ENCODE measurements around the gene PKD1. TPM values are rescaled to one million over a fixed set of nuclear protein-coding genes. Genes with fewer than 3 reads are reported as not detected.

The PKD1 gene
- total and polyA plus RNA-seq, 2 donors (not counting 1 experiment from before 2014, with no cell fraction given) = 100 to 116 TPM

GRCh38 chr16:2089706-2090480, 45.8 kb downstream of the PKD1 start:
- DNase-seq (no peak), ATAC-seq (ENCODE audit: low read depth) (no peak)
- no peak overlapping the region for H3K27ac ChIP-seq (ENCODE audit: low read length in 2 of 2)
- Mint-ChIP-seq H3K4me3 (no peak overlapping the region), H3K27ac (no peak overlapping the region), H3K27me3 (no peaks in the 10 kb centered on the region), H3K9me3 (ENCODE audit: insufficient read depth) (no peaks in the 10 kb centered on the region), H3K4me1 (peaks cover 7% of the 10 kb centered on the region)
- ChIA-PET CTCF (no interaction called here), POLR2A (no interaction called here)
- peaks cover 0 to 41% of the 10 kb centered on the region in 2 experiments for H3K36me3 ChIP-seq (replicated peaks in 1 of 2; ENCODE audit: control extremely low read depth in 1 of 2, control insufficient read depth in 1 of 2, extremely low read depth in 1 of 2, insufficient read depth in 2 of 2, low read length in 1 of 2)
- no peak overlapping the region for H3K4me3 ChIP-seq (ENCODE audit: control extremely low read depth in 1 of 5, extremely low read depth in 1 of 5, insufficient read depth in 1 of 5, low read depth in 2 of 5, low read length in 4 of 5)
- WGBS (ENCODE audit: insufficient coverage) = 97% methylated on average over 44 of the region's 44 CpGs
- no peaks in the 10 kb centered on the region for H3K79me2 ChIP-seq (ENCODE audit: control insufficient read depth, insufficient read depth, low read length)
- no peaks in the 10 kb centered on the region for H3K27me3 ChIP-seq (replicated peaks in 1 of 4; ENCODE audit: control extremely low read depth in 1 of 4, control insufficient read depth in 3 of 4, insufficient read depth in 4 of 4, low read length in 3 of 4)
- no peaks in the 10 kb centered on the region for H3K9me3 ChIP-seq (ENCODE audit: control extremely low read depth in 1 of 3, control insufficient read depth in 2 of 3, insufficient read depth in 1 of 3, low read length in 2 of 3)
- TF ChIP-seq CTCF (IDR thresholded peaks at IDR 0.05) = no peak
- no peak for TF ChIP-seq EZH2 (IDR thresholded peaks at IDR 0.05; ENCODE audit: borderline replicate concordance, insufficient read depth, low read depth, low read length, poor library complexity, severe bottlenecking)
- H3K4me2 ChIP-seq (replicated peaks; ENCODE audit: low read depth, low read length, poor library complexity, severe bottlenecking) = no peak overlapping the region
- no peak overlapping the region for H3K9ac ChIP-seq (ENCODE audit: low read length)
- H2AFZ ChIP-seq (ENCODE audit: insufficient read depth, low read depth, low read length, poor library complexity, severe bottlenecking) = no peak overlapping the region
- intact Hi-C loops (cut with micrococcal nuclease) = no loop called here
- peaks cover 0 to 15% of the 10 kb centered on the region in 2 donors for H3K4me1 ChIP-seq (ENCODE audit: control insufficient read depth in 2 of 2, insufficient read depth in 2 of 2, low read length in 2 of 2)
- no peaks in the 10 kb centered on the region for H4K20me1 ChIP-seq (ENCODE audit: control insufficient read depth, insufficient read depth, low read length, poor library complexity, severe bottlenecking)

- Histone ChIP-seq H3K4me3 (ENCODE audit: control extremely low read depth in 1 of 5, extremely low read depth in 1 of 5, insufficient read depth in 1 of 5, low read depth in 2 of 5, low read length in 4 of 5) (no peak overlapping the region), H3K27ac (ENCODE audit: low read length in 2 of 2) (no peak overlapping the region), H3K27me3 (replicated peaks in 1 of 4; ENCODE audit: control extremely low read depth in 1 of 4, control insufficient read depth in 3 of 4, insufficient read depth in 4 of 4, low read length in 3 of 4) (no peaks in the 10 kb centered on the region), H2AFZ (ENCODE audit: insufficient read depth, low read depth, low read length, poor library complexity, severe bottlenecking) (no peak overlapping the region), H3K4me1 (ENCODE audit: control insufficient read depth in 2 of 2, insufficient read depth in 2 of 2, low read length in 2 of 2) (peaks cover 0 to 15% of the 10 kb centered on the region in 2 donors), H4K20me1 (ENCODE audit: control insufficient read depth, insufficient read depth, low read length, poor library complexity, severe bottlenecking) (no peaks in the 10 kb centered on the region), H3K79me2 (ENCODE audit: control insufficient read depth, insufficient read depth, low read length) (no peaks in the 10 kb centered on the region), H3K36me3 (replicated peaks in 1 of 2; ENCODE audit: control extremely low read depth in 1 of 2, control insufficient read depth in 1 of 2, extremely low read depth in 1 of 2, insufficient read depth in 2 of 2, low read length in 1 of 2) (peaks cover 0 to 46% of the 10 kb centered on the region in 2 experiments), H3K9ac (ENCODE audit: low read length) (no peak overlapping the region), H3K4me2 (replicated peaks; ENCODE audit: low read depth, low read length, poor library complexity, severe bottlenecking) (no peak overlapping the region), H3K9me3 (ENCODE audit: control extremely low read depth in 1 of 3, control insufficient read depth in 2 of 3, insufficient read depth in 1 of 3, low read length in 2 of 3) (no peaks in the 10 kb centered on the region)
- 87% methylated on average over 6 of the region's 20 CpGs for WGBS (ENCODE audit: insufficient coverage)
- intact Hi-C loops (cut with micrococcal nuclease) = no loop called here
- Mint-ChIP-seq H3K9me3 (ENCODE audit: insufficient read depth) (no peaks in the 10 kb centered on the region), H3K27ac (no peak overlapping the region), H3K4me1 (peaks cover 7% of the 10 kb centered on the region), H3K4me3 (no peak overlapping the region), H3K27me3 (no peaks in the 10 kb centered on the region)
- TF ChIP-seq CTCF (IDR thresholded peaks at IDR 0.05) (no peak), EZH2 (IDR thresholded peaks at IDR 0.05; ENCODE audit: borderline replicate concordance, insufficient read depth, low read depth, low read length, poor library complexity, severe bottlenecking) (no peak)
- ChIA-PET POLR2A (no interaction called here), CTCF (no interaction called here)
- ATAC-seq (ENCODE audit: low read depth) (no peak), DNase-seq (no peak)
Observed at GRCh38 chr16:2088759-2089358, 46.8 kb downstream of the PKD1 start.

Data from B cell (primary cell).